Measurements from ENCODE around the gene CRAMP1.
"Not testable (repeated sequence)": the region's sequence is repeated elsewhere in the genome, so short reads cannot be mapped to it uniquely, and the experiment has no call there.

The CRAMP1 gene

GRCh38 chr16:1612320-1613111, at the start of gene CRAMP1:
Gene CRAMP1 (plus strand): TSS chr16:1612360. CDS start chr16:1614640, 2,280 bp downstream.
- no peak for DNase-seq (ENCODE audit: low read depth)

DNA sequence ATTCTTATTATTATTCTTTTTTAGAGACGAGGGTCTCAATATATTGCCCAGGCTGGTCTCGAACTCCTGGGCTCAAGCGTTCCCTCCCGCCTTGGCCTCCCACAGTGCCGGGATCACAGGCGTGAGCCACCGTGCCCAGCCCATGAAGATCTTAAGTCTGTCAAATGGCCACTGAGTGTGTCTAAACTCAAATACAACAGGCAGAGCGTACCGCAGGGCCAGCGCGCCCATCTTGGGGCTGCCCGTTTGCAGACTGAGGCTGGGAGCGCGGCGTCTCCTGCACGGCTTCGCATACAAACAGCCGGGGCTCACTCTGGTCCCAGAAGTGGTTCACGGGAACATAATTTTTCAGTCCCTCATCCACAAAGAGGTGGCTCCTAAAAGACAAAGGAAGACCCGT, 48.4 kb upstream of the CRAMP1 start:
- DNase-seq (ENCODE audit: low read depth) = no peak

GRCh38 chr16:1564325-1564724, 47.8 kb upstream of the CRAMP1 start:
- no peak for DNase-seq (ENCODE audit: low read depth)

DNA sequence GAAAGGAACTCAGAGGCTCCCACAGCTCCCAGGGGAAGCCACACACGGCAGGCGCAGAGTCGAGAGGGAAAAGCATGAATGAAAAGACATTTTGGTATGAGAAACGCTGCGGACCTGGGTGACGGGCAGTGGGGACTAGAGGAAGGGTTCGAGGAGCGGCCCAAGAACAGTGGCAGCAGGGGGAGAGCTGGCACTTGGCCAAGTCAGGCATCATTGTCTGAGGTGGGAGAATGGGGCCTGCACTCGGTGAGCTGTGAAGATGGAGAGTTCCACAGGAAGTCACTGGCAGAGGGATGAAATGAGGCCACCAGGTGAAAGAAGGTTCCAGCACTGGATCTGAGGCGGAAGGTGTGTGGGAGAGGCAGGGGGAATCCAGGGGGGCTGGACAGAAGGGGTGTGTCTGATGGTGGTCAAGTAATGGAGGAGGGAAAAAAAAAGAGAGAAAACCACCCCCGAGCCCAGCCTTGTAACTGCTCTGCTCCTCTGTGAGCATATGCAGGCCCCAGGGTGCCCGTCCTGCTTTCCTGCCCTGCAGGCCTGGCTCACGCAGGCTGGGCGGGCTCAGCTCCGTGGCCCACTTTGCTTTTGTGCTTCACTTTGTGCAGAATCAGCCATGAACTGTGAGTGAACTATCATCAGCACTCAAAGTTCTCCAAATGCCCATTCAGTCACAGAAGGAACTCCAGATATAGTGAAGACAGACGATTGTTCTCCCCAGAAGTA, 46.9 kb upstream of the CRAMP1 start:
- DNase-seq (ENCODE audit: low read depth) = no peak

DNA sequence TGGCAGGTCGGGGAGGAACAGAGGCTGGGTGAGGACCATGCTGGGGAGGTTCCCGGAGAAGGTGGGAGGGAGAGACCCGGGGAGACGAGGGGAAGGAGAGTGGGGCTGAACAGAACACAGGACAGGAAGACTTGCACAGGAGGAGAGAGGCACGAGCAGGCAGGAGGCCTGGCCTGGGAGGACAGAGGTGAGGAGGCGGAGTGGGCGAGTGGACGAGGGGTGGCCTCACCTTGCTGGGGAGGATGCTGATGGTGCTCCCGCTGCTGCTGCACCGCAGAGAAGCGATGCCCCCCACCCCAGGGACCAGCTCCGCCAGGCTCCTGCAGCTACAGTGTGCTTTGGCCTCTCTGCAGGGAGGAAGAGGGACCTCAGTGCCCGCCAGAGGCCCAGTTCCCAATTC, 44.2 kb upstream of the CRAMP1 start:
- DNase-seq (ENCODE audit: low read depth) = no peak

DNA sequence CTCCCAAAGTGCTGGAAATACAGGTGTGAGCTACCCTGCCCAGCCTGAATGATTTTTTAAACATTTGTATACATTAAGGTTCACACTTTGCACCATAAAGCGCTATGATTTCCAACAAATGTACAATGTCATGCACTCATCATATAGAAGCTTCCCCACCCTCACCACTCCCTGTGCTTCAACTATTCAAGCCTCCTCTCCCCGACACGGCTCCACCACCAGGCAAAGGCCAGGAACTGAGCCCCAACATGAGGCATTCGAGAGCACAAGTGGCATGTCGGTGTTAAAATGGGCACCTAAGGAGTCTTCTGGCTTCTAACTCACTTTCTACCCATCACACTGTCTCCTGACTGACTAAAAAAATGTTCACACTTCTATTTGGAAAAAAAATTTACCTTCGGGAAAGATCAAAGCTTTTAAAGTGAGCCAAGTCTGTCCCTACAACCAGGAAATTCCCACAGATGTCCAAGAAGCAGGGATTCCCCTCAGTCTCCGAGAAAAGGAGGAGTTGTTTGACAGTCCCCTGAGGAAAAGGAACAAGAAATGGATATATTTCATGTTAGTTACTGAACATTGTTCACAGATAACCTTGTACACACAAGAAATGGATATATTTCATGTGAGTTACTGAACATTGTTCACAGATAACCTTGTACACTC, 41.0 kb upstream of the CRAMP1 start:
- no peak for DNase-seq (ENCODE audit: low read depth)

- no peak for DNase-seq (ENCODE audit: low read depth)
Observed at GRCh38 chr16:1572673-1573072, 39.5 kb upstream of the CRAMP1 start.

- DNase-seq (ENCODE audit: low read depth) = no peak
Observed at GRCh38 chr16:1573301-1573700, 38.9 kb upstream of the CRAMP1 start.

GRCh38 chr16:1575578-1575977, 36.6 kb upstream of the CRAMP1 start:
- DNase-seq (ENCODE audit: low read depth) = no peak

DNA sequence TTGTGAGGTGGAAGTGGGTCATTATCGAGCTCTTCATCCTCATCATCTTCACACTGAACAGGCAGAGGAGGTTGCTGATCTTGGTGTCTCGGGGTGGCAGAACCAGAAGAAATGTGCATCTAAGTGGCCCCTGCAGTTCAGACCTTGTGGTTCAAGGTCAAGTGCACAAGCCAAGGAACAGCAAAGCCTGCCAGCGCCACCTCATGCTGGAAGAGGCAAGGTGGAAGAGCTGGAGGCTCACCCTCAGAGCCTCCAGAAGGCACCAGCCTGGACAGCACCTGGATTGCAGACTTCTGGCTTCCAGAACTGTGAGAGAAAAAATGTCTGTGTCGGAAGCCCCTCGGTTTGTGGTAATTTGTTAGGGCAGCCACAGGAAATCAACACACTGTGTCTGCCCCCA, 32.9 kb upstream of the CRAMP1 start:
- DNase-seq (ENCODE audit: low read depth) = no peak

GRCh38 chr16:1580256-1580655, 31.9 kb upstream of the CRAMP1 start:
- DNase-seq (ENCODE audit: low read depth) = no peak

- no peak for DNase-seq (ENCODE audit: low read depth)
Observed at GRCh38 chr16:1580956-1581355, 31.2 kb upstream of the CRAMP1 start.

GRCh38 chr16:1581804-1582203, 30.4 kb upstream of the CRAMP1 start:
- DNase-seq (ENCODE audit: low read depth) = no peak

DNA sequence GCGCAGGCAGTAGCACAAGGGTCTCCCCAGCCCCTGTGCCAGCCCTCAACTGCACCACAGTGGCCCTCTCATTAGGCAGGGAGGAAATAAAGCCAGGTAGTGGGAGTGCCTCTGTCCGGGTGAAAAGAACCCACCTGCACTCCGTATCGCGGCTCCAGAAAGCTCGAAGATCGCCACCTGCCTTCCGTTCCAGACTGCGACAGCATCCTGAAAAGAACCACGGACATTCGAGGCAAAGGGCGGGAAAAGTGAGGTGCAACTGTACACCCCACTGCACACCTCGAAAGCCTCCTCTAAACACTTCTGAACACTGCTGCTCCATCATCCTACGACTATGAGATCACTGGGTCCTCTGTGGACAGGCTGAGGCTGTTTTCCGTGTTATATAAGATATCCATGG, 29.0 kb upstream of the CRAMP1 start:
- DNase-seq (ENCODE audit: low read depth) = no peak

DNA sequence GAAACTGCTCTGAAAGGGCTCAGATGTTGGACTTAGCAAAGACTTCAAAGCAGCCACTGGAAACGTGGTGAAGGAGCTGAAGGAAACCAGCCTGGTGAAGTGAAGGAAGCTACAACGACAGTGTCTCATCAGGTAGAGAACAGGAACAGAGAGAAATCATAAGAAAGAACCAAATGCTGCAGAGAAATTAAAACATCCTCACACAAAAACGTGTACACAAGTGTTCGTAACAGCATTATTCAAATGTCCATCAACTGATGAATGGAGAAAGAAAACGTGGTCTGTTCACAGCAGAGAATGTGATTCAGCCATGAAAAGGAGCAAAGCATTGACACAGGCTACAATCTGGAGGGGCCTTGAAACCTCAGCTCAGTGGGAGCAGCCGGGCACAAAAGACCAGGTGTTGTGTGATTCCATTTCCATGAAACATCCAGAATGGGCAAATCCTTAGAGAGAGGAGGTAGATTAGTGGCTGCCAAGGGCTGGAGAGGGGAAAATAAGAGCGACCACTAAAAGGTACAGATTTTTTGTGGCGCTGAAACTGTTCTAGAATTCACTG, 27.2 kb upstream of the CRAMP1 start:
- DNase-seq (ENCODE audit: low read depth) = no peak

- no peak for DNase-seq (ENCODE audit: low read depth)
Observed at GRCh38 chr16:1590366-1590765, 21.8 kb upstream of the CRAMP1 start.

DNA sequence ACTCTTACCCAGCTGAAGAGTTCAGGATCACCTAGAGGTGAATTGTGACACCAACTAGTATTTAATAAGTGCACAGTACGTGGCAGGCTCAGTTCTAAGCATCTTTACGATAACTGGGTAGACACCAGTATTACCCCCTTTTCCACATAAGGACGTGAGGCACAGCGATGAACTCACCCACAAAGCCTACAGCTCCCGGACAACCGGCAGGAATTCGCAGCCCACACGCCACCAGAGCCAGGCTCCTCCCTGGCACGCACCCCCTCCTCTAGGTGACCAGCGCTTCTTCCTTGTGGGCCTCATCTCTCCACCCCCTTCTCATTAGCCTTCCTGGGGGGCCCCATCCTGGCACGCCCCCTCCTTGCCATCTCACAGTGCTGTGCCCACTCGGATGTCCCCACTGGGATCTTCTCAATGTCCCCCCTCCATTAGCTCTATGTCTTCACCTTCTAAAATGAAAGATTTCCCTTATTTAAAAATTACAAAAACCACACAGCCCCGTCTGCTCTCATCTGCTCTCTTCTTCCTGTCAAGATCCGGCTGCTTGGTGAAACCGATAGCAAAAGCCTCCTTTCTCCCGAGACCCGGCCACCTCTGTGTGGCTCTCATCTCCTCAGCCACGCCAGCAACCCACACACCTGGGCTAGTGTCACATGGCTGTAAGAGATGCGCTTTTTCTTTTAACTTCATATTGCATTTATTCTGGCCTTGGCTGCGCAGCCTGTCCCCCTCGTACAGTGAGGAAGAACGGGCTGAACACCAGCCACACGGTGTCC, 21.0 kb upstream of the CRAMP1 start:
- DNase-seq (ENCODE audit: low read depth) = no peak

DNA sequence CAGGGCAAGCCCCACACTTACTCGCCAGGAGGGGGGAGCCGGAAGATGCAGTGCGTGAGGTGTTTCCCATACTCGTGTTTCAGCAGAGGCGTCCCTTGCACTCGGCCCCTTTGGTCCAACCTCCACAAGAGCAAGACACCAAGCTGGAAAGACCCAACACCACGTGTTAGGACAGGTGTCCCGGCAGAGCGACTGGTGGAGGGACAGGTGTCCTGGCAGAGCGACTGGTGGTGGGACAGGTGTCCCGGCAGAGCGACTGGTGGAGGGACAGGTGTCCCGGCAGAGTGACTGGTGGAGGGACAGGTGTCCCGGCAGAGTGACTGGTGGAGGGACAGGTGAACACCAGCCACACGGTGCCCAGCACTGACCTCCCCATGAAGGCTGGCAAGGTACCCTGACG, 19.7 kb upstream of the CRAMP1 start:
- no peak for DNase-seq (ENCODE audit: low read depth)

DNA sequence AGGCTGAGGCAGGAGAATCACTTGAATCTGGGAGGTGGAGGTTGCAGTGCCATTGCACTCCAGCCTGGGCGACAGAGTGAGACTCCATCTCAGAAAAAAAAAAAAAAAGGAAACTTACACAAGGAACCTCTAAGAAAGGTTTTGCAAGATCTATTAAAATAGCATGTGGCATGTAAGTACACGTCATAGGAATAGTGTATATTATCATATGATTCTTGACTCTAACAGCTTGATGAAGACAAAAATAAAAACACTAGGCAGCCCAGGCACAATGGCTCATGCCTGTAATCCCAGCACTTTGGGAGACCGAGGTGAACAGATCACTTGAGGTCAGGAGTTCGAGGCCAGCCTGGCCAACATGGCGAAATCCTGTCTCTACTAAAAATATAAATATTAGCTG, 16.6 kb upstream of the CRAMP1 start:
- DNase-seq (ENCODE audit: low read depth) = not testable (repeated sequence)

DNA sequence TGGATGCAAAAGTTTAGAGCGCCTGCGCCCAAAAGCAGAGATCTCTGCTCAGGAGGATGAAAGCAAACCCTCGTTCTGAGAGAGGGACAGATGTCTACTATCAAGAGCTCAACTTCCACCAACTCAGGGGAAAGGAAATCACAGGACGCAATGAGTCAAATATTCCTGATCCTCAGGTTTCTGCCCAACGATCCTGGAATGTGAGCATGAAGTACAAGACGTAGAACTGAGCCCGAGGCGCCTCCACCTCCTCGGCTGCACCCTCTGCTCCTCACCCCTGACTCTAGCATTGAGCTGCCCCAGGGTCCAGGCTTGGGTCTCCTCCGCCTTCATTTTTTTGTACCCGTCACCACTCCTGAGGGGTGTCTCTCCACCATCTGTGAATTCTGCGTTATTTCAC, 15.6 kb upstream of the CRAMP1 start:
- no peak for DNase-seq (ENCODE audit: low read depth)

DNA sequence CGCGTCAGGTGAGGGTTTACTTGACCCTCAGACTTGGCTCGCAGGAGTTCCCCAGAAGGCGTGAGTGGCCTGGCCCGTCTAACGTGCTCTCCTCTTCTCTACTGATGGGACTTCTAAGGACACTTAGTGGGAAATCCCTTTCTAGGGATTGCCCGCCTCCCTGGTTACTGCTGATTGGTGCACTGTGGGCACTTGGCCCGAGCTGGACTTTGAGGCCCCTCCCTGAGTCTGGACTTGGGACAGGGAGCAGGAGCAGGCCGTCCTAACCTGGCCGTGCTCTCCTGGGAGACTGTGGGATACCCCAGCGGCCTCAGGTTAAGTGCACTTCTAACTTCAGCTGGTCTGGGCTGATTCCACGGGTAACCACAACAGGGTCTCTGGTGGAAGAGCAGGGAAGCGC, 15.0 kb upstream of the CRAMP1 start:
- DNase-seq (ENCODE audit: low read depth) = no peak

GRCh38 chr16:1601031-1601430, 11.1 kb upstream of the CRAMP1 start:
- DNase-seq (ENCODE audit: low read depth) = no peak
